ENCODE results near the gene SCNN1A. TPM values are rescaled to one million over a fixed set of nuclear protein-coding genes. Genes with fewer than 3 reads are reported as not detected.

Gene SCNN1A
- total RNA-seq: not detected

DNA sequence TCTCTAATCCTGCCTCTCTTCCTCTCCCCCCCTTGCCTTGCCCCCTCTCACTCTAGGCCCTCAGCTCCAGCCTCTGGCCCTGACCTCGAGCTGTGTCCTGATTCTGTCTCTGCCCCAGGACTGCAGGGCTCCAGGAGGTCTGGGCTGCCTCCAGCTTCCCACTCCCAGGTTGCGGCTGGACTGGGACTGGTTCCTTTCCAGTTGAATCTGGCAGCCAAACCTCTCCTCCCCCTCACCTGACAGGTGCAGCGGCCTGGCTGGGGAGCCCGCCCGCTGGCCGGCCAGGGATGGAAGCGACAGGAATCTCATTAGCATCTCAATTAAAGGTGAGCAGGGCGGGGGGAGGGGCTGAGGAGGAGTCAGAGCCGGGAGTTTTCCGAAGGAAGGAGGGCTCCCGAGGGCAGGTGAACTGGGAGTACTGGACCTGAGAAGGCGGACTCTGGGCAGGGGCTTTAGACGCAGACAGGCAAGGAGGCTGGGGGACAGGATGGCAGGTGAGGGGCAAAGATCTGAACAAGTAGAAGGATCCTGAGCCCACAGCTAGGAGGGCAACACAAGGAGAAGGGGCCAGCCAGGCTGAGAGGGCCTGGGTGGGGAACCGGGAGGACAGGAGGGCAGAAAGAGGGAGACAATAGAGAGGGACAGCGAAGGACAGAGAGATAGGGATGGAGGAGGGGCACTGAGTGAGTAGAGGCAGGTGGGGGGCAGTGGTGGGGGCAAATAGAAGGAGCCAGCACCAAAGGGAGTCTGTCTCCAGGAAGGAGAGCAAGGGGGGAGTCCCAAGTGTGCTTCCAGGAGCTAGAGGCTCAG lies at the start of gene SCNN1A:
Gene SCNN1A (minus strand): TSS at position 295 of the 810 bp plus-strand sequence. CDS start 780 bp downstream, outside the sequence.

DNA sequence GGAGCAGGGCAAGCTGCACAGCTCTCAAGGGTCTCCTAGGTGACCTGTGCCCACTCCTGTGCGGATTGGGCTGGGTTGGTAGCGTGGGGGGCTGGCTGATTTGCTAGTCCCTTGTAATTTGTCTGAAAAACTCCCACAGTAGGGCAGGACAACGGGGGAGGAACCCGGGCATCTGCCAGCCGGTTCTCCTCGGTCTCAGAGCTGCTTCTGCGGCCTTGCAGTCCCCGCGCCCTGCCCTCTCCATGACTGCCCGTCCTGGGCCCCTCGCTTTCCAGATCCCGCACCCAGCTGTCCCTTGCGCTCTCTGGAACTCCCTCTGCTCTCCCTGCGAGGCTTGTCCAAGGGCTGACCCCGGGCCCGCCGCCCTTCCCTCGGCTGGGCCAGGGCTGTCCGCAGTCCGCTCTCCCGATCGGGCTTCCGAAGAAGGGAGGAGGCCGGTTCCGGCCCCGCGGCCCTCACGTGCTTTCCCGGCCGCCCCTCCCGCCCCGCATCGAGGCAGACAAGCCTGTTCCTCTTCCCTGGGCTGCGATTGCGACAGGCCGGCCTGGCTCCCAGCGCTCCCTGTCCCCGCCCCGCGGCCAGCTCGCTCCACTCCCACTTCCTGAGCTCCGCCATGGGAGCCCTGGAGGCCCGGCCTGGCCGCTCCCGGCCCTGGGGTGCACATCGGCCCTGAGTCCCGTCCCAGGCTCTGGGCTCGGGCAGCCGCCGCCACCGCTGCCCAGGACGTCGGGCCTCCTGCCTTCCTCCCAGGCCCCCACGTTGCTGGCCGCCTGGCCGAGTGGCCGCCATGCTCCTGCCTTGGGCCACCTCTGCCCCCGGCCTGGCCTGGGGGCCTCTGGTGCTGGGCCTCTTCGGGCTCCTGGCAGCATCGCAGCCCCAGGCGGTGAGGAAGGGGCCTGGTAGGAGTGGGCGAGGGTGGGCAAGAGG lies 8.5 kb upstream of the SCNN1A start, which contains the start of gene LTBR:
Gene LTBR (plus strand): TSS at position 591 of the 927 bp plus-strand sequence. CDS start 197 bp downstream, at position 788.

DNA sequence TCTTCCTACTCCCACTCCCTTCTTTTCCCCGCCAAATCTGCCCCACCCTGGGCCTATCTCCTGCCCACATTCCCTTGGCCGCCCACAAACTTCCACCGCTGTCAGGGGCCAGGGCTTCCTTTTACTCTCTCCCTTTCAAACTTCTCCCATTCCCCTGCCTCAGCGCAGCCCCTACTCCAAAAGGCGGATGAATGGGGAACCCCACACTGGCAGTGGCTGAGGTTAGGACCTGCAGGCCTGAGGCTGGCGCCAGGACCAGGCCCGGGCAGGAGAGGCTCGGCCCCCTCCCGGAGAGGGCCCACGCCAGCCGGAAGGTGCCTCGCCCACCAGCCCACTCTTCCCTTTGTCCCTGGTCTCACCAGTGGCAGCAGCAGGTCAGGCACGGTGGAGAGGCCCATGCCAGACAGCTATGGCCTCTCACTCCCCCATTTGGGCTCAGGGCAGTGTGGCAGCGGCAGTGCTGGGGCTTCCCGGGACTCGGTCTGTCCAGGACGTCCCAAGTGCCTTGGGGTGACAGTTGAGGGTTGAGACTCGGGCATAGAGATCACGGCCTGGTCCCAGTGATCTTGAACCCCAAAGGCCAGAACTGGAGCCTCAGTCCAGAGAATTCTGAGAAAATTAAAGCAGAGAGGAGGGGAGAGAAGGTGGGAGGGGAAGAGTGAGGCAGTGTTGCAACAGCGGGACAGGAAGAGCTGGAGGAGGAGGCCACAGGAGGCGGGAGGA lies 33.8 kb downstream of the SCNN1A start, which contains the start of gene TNFRSF1A:
Gene TNFRSF1A (minus strand): TSS at position 660 of the 723 bp plus-strand sequence. CDS start 262 bp downstream, at position 398.

Small RNA genes within 50 kb of the gene (small RNA-seq; reads per million reads assigned to genes)
- not detected for gene RN7SL391P

Other genes with a start within 250 kb of the SCNN1A start
- 41.5 TPM for gene CD9, start 175.2 kb downstream of the SCNN1A start, total RNA-seq
- 0.23 TPM for gene PLEKHG6, start 64.9 kb downstream of the SCNN1A start, total RNA-seq
- gene TNFRSF1A, start 33.5 kb downstream of the SCNN1A start, total RNA-seq: 12.5 TPM
- 4.4 TPM for gene LTBR, start 8.6 kb upstream of the SCNN1A start, total RNA-seq
- 0.46 TPM for gene CD27, start 69.4 kb upstream of the SCNN1A start, total RNA-seq
- 2.8 TPM for gene TAPBPL, start 76.5 kb upstream of the SCNN1A start, total RNA-seq
- gene VAMP1, start 95.1 kb upstream of the SCNN1A start, total RNA-seq: 27.2 TPM
- 33.0 TPM for gene MRPL51, start 117.7 kb upstream of the SCNN1A start, total RNA-seq
- 17.8 TPM for gene NCAPD2, start 118.5 kb upstream of the SCNN1A start, total RNA-seq
- 2,434 TPM for gene GAPDH, start 159.0 kb upstream of the SCNN1A start, total RNA-seq
- gene IFFO1, start 180.5 kb upstream of the SCNN1A start, total RNA-seq: 5.5 TPM
- 13.8 TPM for gene NOP2, start 192.7 kb upstream of the SCNN1A start, total RNA-seq
- gene CHD4, start 231.8 kb upstream of the SCNN1A start, total RNA-seq: 204 TPM